HG02938 (cell line): ENCODE results near the gene OSBPL3.

Experiments
- ATAC-seq: cut with Tn5 transposase; IDR thresholded peaks from one replicate; pipeline ENCODE4 v1.9.1; 2021; ENCODE audit warnings: mild to moderate bottlenecking, moderate library complexity; ENCODE audit not compliant: unreplicated experiment

The OSBPL3 gene

DNA sequence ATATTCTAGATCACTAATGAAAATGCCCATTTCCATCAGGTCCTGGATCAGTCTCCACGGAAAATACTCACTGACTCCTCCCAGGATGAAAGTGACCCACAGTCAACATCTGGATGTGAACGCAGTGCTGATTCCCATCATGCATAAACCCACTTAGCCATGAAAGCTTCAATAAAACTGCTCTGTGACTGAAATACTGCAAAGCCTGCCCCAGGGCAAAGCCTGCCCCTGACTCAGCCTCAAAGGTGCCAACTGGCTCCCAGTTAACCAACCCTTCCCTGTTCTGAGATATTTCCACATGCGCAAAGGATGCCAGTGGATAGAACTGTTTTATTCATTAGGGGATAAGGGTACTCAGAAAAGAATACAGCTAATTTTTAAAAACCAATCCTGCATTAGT is 24.0 kb downstream of the OSBPL3 start:
- no peak for ATAC-seq

DNA sequence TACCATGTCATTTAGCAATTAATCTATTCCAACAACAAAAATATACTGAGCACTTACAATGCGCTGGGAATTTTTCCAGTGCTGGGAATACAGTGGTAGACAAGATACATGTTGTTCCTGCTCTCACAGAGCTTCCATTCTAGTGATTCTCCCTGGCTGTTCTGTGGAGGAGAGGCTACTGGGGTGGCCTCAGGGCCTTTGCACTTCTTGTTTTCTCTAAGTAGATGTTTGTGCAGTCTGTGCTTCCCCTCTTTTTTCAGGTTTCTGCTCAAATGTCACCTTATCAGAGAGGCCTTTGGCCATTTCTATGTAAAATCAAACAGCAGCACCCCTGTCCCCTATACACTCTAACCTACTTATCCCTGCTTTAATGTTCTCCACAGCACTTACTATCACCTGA is 24.7 kb downstream of the OSBPL3 start:
- ATAC-seq, result no peak

DNA sequence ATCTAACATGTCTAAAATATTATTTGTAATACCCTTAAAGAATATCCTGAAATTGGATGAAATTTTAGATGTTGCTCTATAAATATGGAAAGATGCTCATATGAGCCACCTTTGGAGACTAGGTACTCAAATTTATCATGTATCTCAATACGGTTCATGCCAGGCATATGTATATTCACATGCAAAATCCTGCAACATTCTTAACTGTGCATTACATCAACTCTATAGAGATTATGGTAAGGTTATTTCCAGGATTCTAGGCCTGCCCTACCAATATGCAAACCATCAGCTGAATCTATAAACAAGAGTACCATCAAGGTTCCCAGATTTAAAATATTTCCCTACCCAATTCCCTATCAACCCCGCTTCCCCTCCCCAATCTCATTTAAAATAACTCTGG is 27.5 kb downstream of the OSBPL3 start:
- no peak for ATAC-seq

DNA sequence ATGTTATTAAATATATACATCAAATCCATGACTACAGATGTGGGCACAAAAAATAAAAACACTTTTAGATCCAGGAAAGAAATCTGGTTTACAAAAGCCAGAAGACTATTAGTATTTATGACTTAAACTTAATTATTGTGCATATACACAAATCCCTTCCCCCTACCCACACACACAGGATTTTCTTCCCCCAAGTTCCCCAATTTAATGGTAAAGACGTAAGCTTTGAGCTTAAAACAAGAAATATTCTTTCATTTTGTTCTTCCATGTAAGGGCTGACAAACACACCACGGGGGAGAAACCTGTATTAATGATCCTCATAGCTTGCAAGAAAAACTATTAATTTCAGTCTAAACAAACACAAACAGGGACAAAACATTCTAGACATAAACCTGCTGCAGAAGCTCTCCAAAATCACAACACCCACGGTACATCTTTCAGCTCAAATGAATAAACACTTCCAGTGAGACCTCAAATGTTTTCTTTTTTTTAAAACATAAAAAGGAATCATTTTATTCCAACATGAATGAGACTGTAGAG is 28.5 kb downstream of the OSBPL3 start:
- no peak for ATAC-seq

DNA sequence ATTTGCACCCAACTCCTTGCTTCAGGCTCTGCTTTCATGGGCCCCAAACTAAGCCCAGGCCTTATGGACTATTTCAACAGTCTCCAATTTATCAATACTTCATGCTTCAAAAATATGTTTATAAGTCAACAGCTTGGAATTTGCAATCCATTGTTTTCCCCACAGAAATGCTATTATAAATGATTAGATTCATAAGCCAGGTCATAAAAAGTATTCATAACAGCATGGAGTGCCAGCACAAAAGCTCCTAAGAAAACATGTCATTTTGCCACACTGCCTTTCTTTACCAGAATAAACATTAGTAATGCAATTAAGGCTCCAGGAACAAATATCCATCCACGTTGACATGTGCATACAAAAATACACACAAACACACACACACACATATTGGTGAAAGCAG is 30.1 kb downstream of the OSBPL3 start:
- no peak for ATAC-seq

DNA sequence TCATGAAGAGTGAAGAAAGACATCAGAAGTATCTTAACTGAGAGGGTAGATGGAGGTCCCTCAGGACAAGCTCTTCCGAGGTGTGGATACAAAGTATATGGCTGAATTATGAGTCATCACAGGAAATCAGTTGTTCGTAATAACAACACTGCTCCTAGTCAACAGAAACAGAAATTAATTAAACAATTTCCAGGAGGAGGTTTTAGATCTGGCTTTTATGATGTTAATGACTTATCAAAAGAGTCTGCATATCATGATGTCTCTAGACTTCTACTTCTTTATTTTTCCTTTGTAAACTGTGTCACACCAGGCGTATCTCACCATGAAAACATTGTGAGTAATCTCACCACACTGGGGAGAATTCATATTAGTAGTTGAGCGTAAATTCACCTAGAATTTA is 31.2 kb downstream of the OSBPL3 start:
- ATAC-seq, result no peak

DNA sequence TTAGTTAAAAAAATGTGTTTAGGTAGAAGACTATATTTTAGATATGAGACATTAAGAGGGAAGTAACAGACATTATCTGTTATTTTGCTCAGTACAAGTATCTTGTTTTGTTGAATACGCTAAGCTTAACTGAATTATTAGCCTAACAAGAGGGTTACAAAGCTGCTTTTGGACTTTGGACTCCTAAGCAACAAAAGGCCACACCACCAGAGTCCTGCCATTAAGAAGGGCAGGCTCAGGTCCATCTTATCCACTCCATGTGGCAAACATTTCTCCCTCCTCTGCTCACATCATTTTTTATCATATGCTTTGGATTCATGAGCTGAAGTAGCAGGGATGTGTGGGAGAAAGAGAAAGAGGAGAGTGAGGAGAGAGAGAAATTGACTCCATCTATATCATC is 33.5 kb downstream of the OSBPL3 start:
- ATAC-seq, result no peak

DNA sequence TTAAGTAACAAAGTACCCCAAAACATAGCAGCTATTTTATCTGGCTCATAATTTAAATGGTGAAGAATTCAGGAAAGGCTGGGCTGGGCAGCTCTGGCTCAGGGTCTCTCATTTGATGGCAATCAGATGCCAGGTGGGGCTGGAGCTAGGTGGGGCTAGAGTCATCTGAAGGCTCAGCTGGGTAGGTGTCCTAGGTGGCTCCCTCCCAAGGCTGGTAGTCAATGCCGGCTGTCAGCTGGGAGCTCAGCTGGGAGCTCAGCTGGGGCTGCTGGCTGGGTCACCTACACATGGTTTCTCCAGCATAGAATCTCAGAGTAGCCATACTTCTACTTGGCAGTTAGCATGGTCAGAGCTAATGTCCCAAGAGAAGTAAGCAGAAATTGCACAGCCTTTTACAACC is 34.1 kb downstream of the OSBPL3 start:
- ATAC-seq, result no peak

DNA sequence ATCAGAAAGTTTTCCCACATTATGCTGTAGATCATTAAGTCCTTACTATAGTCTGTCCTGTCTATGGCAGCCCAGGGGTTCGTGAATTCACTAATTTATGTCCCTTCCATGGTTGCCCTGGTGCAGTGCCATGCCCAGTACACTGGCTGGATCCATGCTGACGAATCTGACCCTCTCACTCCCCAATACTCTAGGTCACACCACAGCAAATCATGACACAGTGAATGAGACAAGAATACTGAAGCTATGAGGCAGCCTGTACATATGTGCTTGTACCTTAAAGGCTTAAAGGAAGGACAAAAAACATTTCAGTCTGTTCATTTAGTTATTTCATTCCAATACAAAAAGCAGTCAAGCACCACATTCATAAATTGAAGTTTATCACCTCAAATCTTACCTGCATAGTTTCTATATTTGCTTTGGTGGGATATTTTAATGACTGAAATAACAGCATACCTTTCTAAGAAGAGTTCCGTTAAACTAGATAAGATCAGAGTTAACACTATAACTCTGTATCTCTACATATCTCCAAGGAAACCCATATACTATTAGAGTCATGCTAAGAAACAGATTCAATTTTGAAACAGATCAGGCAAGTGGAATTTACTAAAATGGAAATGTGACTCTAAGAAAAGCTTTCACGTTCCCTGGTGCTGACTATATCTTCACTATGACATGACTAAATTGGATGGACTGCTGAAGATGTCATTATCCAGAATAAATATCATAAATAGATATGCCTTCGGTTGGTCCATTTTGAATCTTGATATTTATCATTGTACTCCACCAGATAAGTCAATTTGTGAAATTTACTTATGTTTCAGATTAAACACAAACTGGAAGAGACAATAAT is 36.7 kb downstream of the OSBPL3 start:
- no peak for ATAC-seq

DNA sequence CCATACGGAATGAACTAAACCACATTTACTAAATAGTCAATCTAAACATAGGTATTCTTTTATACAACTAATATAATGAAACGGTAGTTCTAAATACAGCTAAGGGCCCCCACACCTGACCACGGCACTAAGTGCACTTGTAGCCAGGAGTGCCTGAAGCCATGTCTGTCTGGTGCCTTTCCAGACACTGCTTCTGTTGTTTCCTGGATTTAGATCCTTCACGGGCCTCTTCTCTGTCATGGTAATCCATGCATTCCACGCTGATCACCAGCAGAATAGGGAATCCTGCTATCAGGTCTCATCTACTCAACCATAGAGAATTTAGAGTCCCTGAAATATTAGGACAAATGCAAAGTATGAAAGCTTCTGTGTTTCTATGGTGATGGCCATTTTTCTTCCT is 37.8 kb downstream of the OSBPL3 start:
- ATAC-seq, result no peak

DNA sequence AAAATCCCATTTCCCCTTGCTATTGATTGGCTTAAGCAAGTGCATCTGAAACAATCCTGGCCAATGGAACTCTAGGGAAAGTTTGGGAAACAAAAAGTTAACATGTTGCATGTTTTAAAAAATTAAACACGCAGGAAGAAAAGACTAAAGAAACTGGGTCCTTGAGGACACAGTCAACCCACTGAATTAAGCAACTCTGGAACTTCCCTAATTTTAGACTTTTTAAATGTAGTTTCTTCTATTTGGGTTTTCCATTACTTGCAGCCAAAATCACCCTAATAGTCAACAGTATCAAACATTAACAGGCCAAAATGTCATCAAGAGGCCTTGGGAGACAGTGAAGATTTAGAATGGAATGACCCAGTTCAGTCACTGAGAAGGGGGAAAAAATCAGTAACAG is 40.6 kb downstream of the OSBPL3 start:
- ATAC-seq, result no peak

DNA sequence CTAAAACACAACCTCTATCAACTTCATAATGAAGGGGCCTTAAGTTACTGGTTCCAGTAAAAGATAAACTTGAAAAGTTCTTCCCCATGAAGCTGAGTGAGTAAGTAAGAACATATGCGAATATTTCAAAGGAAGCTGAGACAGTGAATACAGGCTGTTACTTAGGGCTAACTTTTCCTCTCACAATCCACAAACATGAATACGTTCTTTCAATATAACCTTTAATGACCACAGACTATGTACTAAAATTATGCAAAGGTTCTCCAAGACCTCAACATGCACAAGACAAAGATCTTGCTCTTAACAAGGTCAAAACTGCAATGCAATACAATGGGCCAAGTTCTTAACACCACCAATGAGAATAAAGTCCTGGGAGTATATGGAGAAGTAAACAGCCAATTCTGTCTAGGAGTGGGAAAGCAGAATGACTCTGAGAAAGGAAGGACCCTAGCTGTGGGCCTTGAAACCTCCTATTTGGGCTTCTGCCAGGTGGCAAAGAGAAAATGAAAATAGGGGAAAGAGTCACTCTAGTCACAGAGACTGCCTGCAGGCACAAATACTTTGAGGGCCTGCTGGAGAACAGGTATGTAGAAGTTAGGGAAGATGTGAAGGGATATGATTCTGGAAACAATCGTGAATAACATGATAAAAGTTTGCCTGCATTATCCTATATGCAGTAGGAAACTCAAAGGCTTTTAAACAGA is 43.7 kb downstream of the OSBPL3 start:
- ATAC-seq, result peak; percentile 59

DNA sequence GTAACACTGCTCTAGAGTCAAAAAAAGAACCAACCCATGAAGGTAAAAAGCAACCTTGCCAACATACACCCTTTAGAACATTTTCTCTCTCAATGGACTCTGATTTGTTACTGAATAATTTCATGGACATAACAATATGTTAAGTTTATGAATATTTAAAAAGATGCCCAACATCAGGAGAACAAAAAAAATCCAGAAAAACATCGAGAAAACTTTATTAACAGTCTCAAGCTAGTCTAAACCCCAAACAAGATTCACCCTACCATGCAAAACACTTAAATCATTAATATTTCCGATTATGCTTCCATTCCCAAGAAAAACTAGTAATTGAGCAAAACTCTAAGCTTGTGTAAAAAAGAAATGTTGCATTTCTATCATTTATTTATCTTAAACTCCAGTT is 46.7 kb downstream of the OSBPL3 start:
- no peak for ATAC-seq

DNA sequence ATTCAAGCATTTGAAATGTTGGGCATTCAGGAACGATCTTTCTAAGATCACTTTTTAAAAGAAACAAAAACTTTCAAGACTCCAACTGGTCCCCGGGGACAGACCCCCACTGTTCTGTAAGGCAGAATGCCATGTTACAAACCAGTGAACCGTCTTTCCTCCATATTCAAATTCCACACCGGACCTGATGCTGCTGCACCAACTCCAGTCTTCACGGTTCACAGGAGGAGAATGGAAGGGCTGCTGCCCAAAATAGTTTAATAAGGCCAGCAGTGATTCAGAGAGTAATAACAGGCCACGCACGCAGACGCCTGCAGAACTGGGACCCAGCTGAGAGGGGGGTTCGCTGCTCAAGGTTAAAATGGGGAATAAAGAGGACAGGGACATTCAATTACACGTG is 47.2 kb downstream of the OSBPL3 start:
- no peak for ATAC-seq

DNA sequence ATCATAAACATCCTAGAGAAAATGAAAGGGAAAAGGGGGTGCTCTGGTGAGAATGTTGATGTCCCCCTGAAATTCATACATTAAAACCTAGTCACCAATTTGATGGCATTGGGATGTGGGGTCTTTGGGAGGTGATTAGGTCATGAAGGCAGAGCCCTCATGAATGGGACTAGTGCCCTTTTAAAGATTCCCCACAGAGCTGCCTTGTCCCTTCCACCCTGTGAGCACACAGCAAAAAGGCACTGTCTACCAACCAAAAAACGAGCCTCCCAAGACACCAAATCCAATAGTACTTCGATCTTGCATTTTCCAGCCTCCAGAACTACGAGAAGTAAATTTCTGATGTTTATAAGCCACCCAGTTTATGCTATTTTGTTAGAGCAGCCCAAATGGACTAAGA is 47.6 kb downstream of the OSBPL3 start:
- ATAC-seq, result no peak

DNA sequence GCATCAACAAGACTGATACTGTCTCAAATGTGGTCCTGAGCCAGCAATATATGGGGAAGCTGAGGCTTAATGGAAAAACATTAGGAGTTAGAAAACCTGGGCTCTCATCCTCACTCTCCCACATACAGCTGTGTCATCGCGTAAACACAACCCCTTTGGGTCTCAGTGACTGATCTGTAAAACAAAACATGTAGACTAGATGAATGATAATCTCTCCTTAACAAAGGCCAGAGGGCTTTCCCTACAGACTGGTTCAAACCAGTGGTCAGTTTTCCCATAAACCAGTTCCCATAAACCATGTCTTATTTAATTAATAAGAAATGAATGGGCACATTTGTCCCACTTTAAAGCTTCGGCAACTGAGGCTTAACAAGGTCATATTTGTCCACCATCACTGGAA is 48.1 kb downstream of the OSBPL3 start:
- no peak for ATAC-seq

DNA sequence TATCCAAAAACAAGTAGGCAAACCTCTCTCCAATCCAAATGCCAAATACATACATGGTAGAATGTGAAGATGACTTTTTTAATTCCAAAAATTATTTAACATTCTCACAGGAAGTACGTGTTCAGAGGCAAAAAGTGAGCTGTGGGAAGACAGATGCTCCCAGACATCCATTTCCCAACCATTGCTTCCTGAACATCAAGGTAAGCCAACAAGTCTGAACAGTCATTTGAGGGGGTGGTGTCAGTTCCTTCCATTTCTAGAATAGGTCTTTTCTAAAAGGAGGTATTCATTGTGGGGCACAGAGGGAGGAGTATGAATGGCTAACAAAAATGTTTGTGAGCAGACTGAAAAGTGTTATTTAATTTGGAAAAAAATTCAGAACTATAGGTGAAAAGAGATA is 49.1 kb downstream of the OSBPL3 start:
- no peak for ATAC-seq

DNA sequence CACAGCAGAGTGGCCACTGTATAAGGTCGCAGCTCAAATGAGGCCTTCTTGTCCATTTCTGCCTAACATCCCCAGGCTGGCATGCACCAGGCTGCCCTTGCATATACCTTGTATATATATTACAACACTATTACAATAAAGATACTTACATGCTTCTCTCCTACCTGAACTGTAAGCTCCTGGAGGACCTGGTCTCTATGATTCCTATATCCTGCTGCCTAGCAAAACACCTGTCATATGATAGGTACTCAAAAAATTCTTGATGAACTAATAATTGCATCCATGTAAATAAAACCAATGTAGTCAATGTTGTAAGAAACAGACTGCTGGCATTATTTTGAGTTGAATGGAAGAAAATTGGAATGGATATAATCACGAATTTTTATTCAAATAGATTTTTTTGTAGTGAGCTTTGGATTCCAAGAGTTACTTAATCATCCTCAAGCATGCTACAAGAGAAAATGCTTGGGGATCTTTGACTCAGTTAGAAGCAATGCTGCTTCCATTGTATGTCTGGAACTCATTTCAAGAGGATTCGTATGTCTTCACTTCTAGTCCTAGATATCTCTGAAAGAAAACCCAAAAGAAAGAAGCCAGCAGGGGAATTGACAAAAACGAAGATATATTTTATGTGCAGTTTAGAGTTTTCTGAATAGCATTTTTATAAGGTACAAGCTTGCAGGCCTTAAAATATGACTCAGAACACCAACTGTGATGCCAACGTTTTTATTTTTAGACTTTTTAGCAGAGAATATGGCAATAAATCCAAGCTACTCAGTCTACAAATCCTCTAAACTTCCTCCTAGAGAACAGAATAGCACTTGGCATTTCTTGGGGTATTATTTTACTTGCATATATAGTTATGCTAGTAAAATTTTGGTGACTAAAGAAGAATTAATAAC is 53.1 kb downstream of the OSBPL3 start:
- ATAC-seq, result no peak

DNA sequence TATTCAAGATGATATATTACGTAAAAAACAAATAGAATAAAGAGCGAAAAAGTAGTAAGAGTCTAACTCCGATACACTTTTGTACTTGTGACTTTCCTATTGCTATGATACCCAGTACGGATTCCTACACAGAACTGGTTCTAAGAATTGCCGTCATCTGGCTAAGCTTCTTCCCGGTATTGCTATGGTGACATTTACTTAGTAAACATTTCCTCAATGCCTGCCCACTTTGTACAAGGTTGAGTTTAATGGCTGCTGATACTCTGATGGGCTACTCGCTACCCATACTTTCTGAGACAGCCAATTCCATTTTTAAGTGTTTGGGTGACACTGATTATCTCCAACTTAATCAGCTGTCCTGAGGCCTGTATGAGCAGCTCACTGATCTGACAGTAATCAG is 55.6 kb downstream of the OSBPL3 start:
- ATAC-seq, result no peak

DNA sequence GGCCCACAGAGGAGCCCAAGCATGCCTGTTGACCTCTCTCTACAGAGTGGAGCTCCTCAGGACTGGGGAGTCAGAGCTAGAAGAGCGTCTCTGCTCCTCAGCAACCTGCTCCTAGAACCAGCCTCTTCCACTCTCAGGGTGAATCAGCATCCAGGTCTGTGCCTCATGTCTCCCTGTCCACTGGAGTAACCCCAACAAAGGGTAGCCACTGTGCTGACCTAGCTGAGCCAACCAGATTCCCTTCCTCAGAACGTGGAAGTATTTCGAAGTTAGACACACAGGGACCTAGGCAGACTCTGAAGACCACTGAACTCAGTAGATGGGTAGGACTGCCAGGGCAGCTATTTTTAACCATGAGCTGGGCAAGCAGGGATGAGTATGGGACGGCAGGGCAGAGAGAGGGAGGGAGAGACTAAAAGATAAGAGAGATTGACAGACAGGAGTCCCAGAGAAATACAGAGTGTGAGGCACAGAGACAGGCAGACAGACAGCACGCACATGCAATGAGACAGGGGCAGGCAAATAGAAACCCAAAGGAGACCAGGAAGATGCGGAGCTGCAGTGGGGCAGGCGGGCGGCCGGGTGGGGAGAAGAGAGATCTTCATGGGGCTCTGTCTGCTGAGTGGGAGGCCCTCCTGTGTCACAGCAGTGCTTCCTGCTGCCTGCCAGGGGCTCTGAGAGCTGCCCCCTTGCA is 56.7 kb downstream of the OSBPL3 start:
- no peak for ATAC-seq
